ENCODE results near the gene CPA4. TPM values are rescaled to one million over a fixed set of nuclear protein-coding genes. Genes with fewer than 3 reads are reported as not detected.

Gene CPA4
- polyA plus RNA-seq, 1 donor from 2014 or later: 8.9 TPM

DNA sequence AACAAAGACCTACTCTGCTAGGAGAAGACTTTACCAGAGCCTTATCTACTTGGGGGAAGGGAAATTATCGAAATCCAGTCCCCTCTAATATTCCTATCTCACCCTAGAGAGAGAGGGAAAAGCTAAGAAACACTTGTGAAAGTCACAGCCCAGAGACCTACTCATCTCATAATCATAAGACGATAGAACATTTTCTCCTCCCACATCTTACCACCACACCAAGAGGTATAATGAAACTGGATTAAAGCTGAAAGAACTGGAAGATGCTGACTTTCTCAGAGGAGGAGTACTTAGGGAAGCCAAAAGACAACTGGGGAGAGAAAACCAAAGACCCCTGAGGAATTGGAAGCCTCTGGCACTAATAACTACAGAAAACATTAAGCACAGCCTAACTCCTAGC, 40.9 kb downstream of the CPA4 start:
- no peak overlapping the region for H2AFZ ChIP-seq (ENCODE audit: low read depth, low read length)
- no peaks in the 10 kb centered on the region for H3K79me2 ChIP-seq (replicated peaks; ENCODE audit: insufficient read depth, low read length)
- H3K9me2 ChIP-seq (ENCODE audit: insufficient read depth, low read length): no peaks in the 10 kb centered on the region
- no peak overlapping the region for H3K27ac ChIP-seq (ENCODE audit: low read length)
- no peaks in the 10 kb centered on the region for H3K27me3 ChIP-seq (ENCODE audit: insufficient read depth, low read depth, low read length)
- no peaks in the 10 kb centered on the region for H3K9me3 ChIP-seq (ENCODE audit: low read length)
- TF ChIP-seq, protein P1, sequence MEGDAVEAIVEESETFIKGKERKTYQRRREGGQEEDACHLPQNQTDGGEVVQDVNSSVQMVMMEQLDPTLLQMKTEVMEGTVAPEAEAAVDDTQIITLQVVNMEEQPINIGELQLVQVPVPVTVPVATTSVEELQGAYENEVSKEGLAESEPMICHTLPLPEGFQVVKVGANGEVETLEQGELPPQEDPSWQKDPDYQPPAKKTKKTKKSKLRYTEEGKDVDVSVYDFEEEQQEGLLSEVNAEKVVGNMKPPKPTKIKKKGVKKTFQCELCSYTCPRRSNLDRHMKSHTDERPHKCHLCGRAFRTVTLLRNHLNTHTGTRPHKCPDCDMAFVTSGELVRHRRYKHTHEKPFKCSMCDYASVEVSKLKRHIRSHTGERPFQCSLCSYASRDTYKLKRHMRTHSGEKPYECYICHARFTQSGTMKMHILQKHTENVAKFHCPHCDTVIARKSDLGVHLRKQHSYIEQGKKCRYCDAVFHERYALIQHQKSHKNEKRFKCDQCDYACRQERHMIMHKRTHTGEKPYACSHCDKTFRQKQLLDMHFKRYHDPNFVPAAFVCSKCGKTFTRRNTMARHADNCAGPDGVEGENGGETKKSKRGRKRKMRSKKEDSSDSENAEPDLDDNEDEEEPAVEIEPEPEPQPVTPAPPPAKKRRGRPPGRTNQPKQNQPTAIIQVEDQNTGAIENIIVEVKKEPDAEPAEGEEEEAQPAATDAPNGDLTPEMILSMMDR (IDR thresholded peaks at IDR 0.05; ENCODE audit: poor library complexity, severe bottlenecking): no peak
- TF ChIP-seq, protein P2, sequence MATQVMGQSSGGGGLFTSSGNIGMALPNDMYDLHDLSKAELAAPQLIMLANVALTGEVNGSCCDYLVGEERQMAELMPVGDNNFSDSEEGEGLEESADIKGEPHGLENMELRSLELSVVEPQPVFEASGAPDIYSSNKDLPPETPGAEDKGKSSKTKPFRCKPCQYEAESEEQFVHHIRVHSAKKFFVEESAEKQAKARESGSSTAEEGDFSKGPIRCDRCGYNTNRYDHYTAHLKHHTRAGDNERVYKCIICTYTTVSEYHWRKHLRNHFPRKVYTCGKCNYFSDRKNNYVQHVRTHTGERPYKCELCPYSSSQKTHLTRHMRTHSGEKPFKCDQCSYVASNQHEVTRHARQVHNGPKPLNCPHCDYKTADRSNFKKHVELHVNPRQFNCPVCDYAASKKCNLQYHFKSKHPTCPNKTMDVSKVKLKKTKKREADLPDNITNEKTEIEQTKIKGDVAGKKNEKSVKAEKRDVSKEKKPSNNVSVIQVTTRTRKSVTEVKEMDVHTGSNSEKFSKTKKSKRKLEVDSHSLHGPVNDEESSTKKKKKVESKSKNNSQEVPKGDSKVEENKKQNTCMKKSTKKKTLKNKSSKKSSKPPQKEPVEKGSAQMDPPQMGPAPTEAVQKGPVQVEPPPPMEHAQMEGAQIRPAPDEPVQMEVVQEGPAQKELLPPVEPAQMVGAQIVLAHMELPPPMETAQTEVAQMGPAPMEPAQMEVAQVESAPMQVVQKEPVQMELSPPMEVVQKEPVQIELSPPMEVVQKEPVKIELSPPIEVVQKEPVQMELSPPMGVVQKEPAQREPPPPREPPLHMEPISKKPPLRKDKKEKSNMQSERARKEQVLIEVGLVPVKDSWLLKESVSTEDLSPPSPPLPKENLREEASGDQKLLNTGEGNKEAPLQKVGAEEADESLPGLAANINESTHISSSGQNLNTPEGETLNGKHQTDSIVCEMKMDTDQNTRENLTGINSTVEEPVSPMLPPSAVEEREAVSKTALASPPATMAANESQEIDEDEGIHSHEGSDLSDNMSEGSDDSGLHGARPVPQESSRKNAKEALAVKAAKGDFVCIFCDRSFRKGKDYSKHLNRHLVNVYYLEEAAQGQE (IDR thresholded peaks at IDR 0.05; ENCODE audit: borderline replicate concordance): no peak
- no peak for TF ChIP-seq EZH2 (IDR thresholded peaks at IDR 0.05; ENCODE audit: borderline replicate concordance, insufficient read depth, low read length, poor library complexity, severe bottlenecking)
- no peak for TF ChIP-seq SMC3 (conservative IDR thresholded peaks at IDR 0.05; ENCODE audit: poor library complexity)
- no peak for TF ChIP-seq TAF1 (IDR thresholded peaks at IDR 0.05; ENCODE audit: low read depth)
- TF ChIP-seq POLR2AphosphoS5 (IDR thresholded peaks at IDR 0.05): no peak
- TF ChIP-seq EP300 (conservative IDR thresholded peaks at IDR 0.05; ENCODE audit: poor library complexity, severe bottlenecking): no peak
- TF ChIP-seq RAD21 (conservative IDR thresholded peaks at IDR 0.05): no peak
- TF ChIP-seq MXI1 (conservative IDR thresholded peaks at IDR 0.05; ENCODE audit: poor library complexity, severe bottlenecking): no peak
- no peak overlapping the region for H3K4me2 ChIP-seq (ENCODE audit: low read length)
- no peaks in the 10 kb centered on the region for H3K36me3 ChIP-seq (ENCODE audit: insufficient read depth, low read length)
- no peak overlapping the region for H3K9ac ChIP-seq (ENCODE audit: low read length)
- H3F3A ChIP-seq (ENCODE audit: insufficient read depth, low read length, poor library complexity, severe bottlenecking): no peaks in the 10 kb centered on the region
- no peaks in the 10 kb centered on the region for H4K20me1 ChIP-seq (ENCODE audit: insufficient read depth)
- no peak overlapping the region for H3K4me3 ChIP-seq (ENCODE audit: low read length)

DNA sequence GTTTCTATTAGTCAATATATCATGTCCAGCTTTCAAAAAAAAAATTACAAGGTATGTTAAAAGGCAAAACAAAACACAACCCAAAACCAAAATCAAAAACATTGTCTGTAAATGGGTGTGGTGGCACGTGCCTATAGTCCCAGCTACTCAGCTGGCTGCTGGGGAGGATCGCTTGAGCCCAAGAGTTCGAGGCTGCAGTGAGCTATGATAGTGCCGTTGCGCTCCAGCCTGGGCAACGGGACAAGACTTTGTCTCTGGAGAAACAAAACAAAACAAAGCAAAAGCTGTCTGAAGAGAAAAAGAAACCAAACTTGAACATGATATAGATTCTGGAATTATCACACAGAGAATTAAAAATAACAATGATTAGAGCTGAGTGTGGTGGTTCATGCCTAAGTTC, 41.3 kb downstream of the CPA4 start:
- Histone ChIP-seq H3K36me3 (ENCODE audit: insufficient read depth, low read length) (no peaks in the 10 kb centered on the region), H3F3A (ENCODE audit: insufficient read depth, low read length, poor library complexity, severe bottlenecking) (no peaks in the 10 kb centered on the region), H3K27ac (ENCODE audit: low read length) (no peak overlapping the region), H3K9me2 (ENCODE audit: insufficient read depth, low read length) (no peaks in the 10 kb centered on the region), H3K9me3 (ENCODE audit: low read length) (no peaks in the 10 kb centered on the region), H3K4me2 (ENCODE audit: low read length) (no peak overlapping the region), H3K79me2 (replicated peaks; ENCODE audit: insufficient read depth, low read length) (no peaks in the 10 kb centered on the region), H2AFZ (ENCODE audit: low read depth, low read length) (no peak overlapping the region), H4K20me1 (ENCODE audit: insufficient read depth) (no peaks in the 10 kb centered on the region), H3K27me3 (ENCODE audit: insufficient read depth, low read depth, low read length) (no peaks in the 10 kb centered on the region), H3K9ac (ENCODE audit: low read length) (no peak overlapping the region), H3K4me3 (ENCODE audit: low read length) (no peak overlapping the region)
- TF ChIP-seq POLR2AphosphoS5 (IDR thresholded peaks at IDR 0.05): no peak
- no peak for TF ChIP-seq SMC3 (conservative IDR thresholded peaks at IDR 0.05; ENCODE audit: poor library complexity)
